GM18517 (cell line): ENCODE measurements around the gene TEX48.

Source experiments
- ATAC-seq: cut with Tn5 transposase; IDR thresholded peaks from one replicate; pipeline ENCODE4 v1.9.1; 2021; ENCODE audit warnings: mild to moderate bottlenecking, moderate library complexity; ENCODE audit not compliant: unreplicated experiment

Gene TEX48

DNA sequence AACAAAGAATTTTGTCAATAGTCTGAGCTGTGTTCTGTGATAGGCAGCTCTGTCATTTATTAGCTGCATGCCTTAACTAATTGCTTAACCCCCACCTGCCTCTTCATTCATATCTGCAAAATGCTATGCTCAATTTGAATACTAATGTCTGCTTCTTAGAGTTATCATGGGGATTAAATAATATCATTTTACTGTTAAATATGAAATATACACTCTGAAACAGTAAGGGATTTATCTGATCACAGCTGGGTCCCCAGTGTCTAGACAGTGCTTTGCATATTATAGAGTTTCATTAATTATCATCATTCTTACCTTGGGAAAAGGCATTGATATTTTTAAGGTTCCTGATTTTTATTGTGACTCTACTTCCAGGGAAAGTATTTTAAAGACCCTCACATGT is 12.0 kb downstream of the TEX48 start:
- no peak for ATAC-seq

DNA sequence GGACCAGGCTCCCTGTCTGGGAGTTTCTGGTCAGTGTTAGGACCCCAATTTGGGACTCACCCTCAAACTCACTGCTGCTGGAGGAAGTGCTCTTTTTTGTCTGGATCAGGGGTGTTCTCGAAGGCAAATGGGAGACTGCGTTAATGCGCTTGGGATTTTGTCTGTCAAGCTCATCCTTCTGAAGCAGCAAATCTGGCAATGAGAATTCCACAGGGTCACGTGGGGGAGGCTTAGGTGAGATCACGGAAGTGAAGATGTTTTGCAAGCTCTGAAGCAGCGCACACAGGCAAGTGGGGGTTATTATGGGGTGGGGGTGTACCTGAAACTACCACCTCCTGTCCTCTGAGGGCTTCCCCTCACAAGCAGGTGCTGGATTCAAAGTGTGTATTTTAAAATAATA is 13.8 kb downstream of the TEX48 start:
- no peak for ATAC-seq

DNA sequence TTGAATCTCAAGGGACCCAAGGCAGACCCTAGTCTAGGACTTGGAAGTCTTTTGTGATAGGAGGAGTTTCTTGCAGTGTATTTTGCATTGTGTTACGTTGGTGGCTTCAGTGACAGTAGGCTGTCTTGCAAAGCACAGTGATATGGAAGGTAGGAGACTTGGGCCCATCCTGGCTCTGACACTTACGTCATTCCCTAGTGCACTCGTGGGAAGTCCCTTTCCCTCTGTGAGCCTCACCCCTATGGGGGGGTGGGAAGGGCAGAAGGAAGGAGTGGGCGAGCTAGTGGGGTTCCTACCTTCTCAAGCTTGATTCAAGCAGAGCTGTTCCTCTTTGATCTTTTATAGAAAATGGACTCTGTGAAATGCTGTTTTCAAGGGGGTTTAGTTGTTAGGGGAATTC is 15.1 kb downstream of the TEX48 start:
- no peak for ATAC-seq

DNA sequence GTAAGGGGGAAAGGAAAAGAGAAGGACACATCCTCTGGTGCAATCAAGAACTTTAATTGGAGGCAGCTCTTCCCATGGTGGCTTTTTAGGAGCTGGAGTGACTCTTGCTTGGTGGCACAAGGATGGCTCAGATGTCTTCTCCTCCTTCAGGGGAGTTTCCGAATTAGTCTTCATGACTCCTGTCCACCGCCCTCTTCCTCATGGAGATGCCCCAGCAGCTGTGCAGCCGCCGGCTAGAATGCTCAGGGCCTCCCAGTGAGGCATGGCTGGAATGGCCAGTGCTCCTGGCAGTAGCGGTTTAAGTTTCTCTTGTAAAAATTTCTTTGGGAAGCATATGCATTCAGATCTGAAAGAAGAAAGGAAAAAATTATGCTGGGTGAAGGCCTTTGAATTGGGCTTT is 15.6 kb downstream of the TEX48 start:
- ATAC-seq: no peak

DNA sequence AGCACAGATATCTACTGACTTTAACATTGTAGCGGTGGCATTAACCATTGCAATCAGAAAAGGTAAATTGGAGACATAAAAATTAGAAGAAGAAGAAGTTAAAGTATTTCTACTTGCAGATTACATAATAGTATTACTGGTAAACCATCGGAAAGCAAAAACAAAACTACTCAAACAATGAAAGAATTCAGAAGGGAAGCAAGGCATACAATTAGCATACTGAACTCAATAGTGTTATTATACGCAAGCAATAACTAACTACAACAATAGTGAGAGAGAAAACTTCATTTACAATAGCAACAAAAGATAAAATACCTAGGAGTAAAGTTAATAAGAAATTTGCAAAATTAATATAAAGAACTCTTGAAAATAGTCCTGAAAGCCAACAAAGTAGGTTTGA is 17.8 kb downstream of the TEX48 start:
- no peak for ATAC-seq

DNA sequence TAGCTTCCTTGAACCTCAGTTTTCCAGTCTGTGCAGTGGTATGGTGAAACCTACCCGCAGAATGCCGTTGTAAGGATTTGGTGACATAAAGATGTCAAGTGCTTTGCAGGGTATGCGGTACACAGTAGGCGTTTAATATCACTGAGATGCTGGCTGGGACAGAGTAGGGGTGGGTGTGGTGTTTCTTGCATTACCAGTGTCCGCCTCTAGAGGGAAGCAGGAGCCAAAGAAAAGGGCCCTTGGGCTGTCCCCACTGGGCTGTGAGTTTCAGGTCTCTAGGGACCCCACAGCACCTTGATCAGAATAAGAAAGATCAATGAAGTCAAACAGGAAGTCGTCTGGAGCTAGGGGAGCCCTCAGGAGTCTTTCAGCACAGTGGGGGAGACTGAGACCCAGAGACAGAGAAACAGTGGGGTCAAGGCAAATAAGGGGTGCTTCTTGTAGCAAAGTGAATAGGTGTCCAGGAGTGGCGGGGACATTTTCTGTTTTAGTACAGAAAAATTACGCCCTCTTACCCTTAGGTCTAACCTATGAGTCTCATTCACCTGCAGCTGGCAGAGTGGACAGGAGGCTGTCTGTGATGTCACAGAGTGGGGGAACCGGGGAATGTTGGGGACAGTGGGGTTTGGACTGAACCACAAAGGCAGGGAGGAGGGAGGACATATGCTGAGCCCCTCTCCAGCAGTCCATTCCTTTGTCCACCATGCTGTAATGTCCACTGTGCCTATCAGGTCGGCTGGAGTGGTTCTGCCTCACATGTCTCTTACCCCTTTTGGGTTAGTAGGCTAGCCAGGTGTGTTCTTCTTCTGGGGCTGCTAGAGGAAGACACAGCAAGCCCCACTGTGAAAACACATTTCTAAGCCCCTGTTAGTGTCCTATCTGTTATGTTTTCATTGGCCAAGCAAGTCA is 19.7 kb downstream of the TEX48 start:
- ATAC-seq: peak; percentile 55

DNA sequence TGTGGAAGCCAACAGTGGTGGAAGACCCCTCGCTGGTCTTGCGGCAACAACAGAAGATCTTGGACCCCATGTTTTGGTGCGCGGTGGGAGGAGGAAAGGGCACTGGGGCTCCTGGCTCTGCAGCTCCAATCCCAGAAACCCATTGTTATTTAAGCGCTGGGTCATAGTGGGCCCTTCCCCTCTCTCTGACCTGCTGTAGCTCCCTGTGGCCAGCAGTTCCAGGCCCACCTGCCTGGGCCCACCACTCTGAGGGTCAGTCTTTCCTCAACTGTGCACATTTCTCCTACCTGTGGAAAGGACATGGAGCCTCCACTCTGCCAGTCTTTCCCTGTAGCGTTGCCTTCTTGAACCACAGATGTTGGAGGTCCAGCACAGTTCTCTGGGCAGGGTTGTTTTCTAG is 24.3 kb downstream of the TEX48 start, which contains the start of gene TEX53:
Gene TEX53 (minus strand): TSS at position 101 of the 400 bp plus-strand sequence. CDS start 31 bp downstream, at position 70.
- ATAC-seq: no peak

DNA sequence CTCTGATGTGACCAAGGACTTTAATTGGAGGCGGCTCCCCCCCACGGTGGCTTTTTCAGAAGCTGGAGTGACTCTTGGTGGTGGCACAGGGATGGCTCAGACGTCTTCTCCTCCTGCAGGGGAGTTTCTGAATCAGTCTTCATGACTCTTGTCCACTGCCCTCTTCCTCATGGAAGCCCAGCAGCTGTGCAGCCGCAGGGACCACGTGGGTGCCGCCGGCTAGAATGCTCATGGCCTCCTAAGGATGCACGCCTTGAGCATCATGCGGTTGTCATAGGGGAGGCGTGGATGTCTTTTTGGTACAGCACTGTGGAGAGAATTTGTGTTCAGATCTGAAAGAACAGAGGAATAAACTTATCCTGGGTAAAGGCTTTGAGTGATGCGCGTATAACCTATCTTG is 25.7 kb downstream of the TEX48 start:
- no peak for ATAC-seq

DNA sequence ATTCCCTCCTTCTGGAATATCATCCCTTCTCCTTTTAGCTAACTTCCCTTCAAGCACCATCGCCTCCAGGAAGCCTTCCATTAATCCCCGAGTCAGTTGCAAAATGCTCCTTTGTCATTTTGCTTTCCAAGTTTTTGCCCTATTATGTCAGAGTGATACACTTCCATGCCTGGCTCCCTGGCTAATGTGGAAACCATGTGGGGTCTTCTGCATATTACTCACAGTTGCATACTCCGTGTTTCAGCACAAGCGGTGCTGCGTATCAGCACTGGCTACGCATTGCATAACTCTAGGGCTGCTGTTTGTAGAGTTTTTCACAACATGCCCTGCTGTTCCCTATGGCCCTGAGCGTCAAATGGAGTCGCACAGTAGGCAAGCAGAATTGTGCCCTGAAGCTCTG is 26.3 kb downstream of the TEX48 start:
- no peak for ATAC-seq

DNA sequence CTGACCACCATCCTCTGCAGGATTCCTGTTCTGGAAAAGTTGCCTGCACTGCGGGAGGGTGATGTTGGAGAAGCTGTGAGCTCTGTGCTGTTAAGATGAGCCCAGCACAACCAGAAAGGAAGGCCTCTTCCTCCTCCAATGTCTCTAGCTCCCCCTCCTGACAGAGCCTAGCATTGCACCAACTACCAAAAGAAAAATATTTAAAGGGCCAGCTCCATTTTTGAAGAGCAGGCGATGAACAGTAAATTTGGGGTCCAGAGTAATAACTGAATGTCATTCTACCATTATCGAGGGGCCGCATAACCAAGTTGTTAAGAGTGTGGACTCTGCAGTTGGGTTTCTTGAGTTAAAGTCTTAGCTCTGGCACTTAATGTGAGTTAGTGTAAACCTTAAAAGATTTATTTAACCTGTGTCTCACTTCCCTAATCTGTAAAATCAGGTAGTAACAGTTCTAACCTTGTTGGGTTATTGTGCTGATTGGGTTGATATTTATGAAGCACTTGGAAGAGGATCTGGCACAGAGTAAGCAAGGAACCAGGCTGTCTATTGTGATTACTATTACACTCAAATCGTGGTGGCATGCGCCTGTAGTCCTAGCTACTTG is 28.3 kb downstream of the TEX48 start:
- no peak for ATAC-seq

DNA sequence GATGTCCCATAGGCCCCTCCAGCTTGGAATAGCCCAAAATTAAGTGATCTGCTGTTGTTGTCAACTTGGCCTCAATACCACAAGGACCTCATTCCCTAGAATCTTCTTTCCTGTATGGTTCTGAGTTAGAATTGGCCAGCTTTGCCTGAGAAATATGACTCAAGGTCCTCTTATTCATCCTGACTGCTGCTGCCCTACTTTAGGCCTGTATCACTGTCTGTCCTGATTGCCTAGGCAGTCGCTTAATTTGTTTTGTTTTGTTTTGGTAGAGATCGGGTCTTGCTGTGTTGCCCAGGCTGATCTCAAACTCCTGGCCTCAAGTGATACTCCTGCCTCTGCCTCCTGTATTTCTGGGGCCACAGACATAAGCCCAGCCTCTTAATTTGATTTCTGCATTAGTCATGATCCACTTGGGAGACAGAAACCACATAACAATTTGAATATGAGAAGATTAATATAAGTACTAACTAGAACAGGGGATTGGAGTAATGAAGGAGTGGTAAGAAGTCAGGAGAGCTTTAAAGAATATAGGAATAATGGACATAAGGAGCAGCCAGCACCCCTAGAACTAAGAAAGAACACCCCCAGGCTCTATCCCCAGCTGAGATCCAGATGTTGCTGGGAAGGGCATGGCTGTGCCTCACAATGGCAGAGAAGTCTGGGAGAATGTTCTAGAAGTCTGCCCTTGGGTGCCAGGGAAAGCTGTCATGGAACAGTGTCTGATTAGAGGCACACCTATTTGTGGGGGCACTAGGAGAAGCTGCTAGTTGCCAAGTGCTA is 29.0 kb downstream of the TEX48 start:
- no peak for ATAC-seq

DNA sequence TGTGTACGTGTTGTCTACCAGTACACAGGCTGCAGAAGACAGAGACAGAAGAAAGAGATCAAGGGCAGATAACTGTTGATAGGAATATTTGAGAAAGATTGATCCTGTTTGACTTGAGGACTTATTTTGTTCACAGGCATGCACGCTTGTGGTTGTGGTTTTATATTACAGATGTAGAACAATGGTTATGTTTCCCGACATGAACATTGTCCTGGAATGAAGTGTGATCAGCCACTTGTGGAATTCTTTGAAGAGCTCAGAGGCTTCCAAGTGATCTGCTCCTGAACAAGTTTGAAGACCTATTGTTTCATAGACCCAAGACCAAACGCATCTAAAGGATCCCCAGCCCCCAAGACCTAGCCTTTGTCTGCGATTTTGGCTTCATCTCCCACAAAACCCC is 38.1 kb downstream of the TEX48 start:
- no peak for ATAC-seq

DNA sequence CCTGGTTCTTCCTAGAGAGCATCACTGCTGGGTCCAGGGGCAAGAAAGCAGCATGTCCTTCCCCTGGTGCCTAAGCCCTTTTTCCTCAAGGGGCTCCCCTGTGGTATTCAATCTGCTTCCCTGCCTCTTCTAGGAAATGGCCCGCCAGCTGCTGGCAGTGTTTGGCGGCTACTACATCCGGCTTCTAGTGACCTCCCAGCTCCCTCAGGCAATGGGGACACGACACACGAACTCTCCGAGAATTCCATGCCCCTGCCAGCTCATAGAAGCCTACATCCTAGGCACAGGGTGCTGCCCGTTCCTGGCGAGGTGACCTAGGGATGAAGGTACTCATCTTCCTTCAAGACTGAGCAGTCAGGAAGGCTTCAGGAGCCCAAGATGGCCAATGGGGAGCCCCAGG is 39.0 kb downstream of the TEX48 start:
- ATAC-seq: no peak

DNA sequence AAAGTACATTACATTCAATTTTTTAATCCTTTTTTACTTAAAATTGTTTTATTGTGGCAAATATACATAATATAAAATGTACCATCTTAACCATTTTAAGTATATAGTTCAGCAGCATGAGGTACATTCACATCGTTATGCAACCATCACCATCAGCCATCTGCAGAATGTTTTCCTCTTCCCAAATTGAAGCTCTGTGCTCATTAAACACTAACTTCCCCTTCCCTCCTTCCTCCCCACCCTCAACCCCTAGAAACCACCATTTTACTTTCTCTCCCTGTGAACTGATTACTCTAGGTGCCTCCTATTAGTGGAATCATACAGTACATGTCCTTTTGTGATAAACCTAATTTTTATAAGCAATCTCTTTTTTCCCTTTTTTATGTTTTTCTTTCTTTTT is 40.0 kb downstream of the TEX48 start:
- ATAC-seq: no peak

DNA sequence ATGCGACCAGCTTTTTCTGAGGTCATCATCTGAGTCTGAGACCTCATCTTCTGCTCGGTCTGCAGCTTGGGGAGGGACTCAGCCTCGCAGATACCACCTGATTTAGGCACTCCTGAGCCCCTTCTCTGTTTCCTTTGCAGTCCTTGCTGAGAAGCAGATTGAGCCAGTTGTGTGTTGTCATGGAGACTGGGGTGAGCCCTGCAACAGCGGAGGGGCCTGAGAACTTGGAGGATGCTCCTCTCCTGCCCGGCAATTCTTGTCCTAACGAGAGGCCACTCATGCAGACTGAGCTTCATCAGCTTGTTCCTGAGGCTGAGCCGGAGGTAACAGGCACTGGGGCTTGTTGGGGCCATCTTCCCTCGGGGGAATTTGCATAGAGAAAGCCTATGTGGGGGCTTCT is 43.6 kb downstream of the TEX48 start:
- no peak for ATAC-seq

DNA sequence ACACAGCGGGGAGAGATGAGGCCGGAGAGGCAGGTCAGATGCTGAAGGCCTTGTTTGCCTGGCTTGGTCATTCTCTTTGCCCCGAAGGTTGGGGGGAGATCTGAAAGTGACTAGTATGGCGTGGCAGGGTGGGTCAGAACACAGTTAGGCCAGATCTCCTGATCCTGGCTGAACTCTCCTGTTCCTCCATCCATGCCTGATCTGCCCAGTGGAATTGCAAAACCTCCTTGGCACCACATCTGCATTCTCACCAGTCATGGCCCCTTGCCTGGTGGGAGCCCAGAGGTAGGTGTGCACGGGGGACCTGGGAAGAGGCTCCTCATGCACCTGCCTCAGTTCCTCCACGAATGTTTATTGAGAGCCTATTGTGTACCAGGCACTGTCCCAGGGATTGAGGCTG is 47.6 kb downstream of the TEX48 start:
- ATAC-seq: no peak

DNA sequence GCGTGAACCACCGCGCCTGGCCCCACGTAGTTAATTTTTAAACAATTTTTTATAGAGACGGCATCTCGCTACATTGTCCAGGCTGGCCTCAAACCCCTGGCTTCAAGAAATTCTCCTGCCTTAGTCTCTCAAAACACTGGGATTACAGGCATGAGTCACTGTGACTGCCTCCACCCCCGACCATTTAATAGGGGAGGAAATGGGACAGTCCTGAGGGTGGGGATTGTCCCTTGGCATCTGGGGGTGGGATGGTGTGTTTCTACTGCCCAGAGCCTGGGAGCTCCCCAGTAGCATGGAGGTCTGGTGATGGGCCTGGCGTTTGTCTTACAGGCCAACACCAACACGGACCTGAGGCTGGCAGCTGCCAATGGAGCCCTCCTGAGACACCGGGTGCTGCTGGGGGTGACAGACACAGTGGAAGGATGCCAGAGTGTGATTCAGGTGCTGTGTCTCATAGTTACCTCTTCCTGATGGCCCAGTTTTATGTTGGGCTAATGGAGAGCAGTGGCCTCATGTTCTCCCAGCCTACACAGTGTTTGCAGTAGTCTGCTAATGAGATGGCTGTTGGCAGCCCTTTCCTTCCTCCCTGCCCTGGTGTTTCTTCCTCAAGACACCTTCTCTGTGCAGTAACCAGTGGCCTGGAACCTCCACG is 48.4 kb downstream of the TEX48 start:
- ATAC-seq: no peak

DNA sequence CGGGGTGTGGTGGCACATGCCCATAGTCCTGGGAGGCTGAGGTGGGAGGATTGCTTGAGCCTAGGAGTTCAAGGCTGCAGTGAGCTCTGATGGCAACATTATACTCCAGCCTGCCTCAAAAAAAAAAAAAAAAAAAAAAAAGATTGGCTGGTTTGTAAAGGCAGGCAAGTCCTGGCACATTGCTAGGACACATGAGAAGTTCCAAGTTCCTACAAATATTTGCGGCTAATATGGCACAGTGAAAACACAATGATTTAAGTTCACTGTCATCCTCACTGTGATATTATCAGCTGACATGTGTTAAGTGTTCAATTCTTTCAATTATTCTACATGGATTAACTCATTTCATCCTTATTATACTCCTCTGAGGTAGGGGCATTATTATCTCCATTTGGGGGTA is 50.8 kb downstream of the TEX48 start:
- no peak for ATAC-seq

DNA sequence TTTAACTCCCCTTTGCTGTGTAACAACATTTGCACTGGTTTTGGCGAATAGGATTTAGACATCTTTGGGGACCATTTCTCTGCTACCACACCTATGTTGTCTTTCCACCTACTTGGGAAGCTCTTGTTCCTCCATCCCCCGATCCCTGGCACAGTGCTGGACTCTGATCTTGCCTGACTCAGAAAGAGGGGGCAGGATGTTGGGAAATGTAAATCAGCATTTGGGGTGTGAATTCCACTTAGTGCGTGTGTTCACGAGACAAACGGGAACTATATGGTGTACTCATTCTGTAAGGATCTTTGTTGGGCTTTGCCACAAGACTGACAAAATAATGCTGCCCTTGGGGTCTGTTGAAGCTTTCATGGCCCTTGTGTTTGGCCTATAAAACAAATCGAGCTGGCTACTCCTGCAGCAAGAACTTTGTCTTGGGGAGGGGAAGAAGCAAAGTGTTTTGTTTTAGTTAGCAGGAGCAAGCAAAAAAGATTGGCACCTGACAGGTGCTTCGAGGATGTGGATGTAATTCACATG is 52.4 kb downstream of the TEX48 start:
- ATAC-seq: no peak

DNA sequence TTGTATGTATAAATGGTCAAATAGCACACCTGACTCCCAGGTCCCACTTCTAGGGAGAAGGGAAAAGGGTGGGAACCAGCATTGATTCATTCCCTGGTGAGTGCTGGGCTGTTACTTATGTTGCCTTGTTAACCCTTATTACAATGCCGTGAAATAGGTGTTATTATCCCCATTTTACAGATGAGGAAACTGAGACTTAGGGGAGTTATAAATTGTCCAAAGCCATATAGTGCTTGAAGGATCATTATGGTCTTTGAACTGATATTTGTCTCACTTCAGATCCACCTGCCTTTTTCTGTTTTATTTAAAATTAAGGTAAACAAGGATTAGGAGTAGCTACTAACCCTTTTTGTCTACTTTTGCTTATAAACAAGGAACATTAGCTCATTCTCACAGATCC is 54.4 kb downstream of the TEX48 start:
- ATAC-seq: no peak

DNA sequence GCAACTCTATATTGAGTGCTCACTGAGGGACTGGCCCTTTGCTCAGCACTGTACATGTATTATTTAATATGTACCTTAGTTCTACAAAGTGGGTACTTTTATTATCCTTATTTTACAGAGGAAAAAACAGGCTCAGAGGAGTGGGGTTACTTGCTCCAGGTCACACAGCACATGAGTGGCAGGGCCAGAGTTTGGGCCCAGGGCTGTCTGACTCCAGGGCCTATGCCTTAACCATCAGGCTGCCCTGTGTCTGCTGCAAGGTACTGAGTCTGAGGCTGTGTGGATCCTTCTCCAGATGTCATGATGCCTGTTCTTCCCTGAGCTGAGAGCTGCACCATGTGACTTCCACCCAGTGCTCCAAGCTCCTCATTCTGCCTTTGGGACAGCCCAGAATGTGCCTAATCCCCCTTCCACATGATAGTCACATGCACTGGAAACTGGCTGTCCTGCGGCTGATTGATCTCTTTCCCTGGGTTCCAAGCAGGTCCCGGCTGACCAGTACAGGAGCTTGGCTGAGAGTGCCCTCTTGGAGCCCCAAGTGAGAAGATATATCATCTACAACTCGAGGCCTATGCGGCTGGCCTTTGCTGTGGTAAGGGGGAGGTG is 55.5 kb downstream of the TEX48 start:
- ATAC-seq: no peak
